PC-9 (cell line): ENCODE measurements around the gene SOX12. TPM values are rescaled to one million over a fixed set of nuclear protein-coding genes. Genes with fewer than 3 reads are reported as not detected.

Source experiments
- BruUV-seq: library from RNA; stranded (reverse); fragments of 400-500 nt; replicated peaks from 2 replicates; lab custom pipeline; 2021; lab: Mats Ljungman, UMichigan
- CTCF ChIA-PET: fragments of 300-600 bp; sonication (Branson Sonifier 250); formaldehyde crosslinking; loops from one replicate; lab custom pipeline; 2022; ENCODE audit warnings: antibody characterized with exemption; lab: Charles Lee
- POLR2A ChIA-PET: fragments of 300-600 bp; sonication (Branson Sonifier 250); formaldehyde crosslinking; loops from one replicate; lab custom pipeline; 2022; ENCODE audit warnings: antibody characterized with exemption; ENCODE audit not compliant: unreplicated experiment; lab: Charles Lee
- DNase-seq, 2 experiments: peaks; one replicate each; pipeline versions ENCODE4 v3.0.0 to v3.0.0-alpha.2; 2015 to 2022; ENCODE audit warnings: mixed read lengths in 1 of 2
- H2AFZ ChIP-seq: fragments of 200-600 bp; sonication (generic); 2 replicates; pipeline ENCODE4 v1.8.1; 2017; ENCODE audit warnings: antibody characterized with exemption
- H3F3A ChIP-seq: fragments of 200-600 bp; sonication (generic); 2 replicates; pipeline ENCODE4 v1.8.1; 2017; ENCODE audit warnings: antibody characterized with exemption, mild to moderate bottlenecking, low read depth; ENCODE audit not compliant: insufficient read depth
- H3K27ac ChIP-seq: fragments of 200-600 bp; sonication (generic); 2 replicates; pipeline ENCODE4 v1.6.1; 2016; ENCODE audit warnings: mixed run types
- H3K27me3 ChIP-seq: fragments of 200-600 bp; sonication (generic); 2 replicates; pipeline ENCODE4 v1.6.1; 2016; ENCODE audit warnings: low read depth, mixed run types; ENCODE audit not compliant: insufficient read depth
- H3K36me3 ChIP-seq: fragments of 200-600 bp; sonication (generic); 2 replicates; pipeline ENCODE4 v1.6.1; 2016; ENCODE audit warnings: low read depth, mixed run types
- H3K4me1 ChIP-seq: fragments of 200-600 bp; sonication (generic); replicated peaks from 2 replicates; pipeline ENCODE4 v1.6.1; 2016; ENCODE audit warnings: mixed run types; ENCODE audit not compliant: insufficient read depth
- H3K4me2 ChIP-seq: fragments of 200-600 bp; sonication (generic); 2 replicates; pipeline ENCODE4 v1.6.1; 2017; ENCODE audit warnings: mixed run types
- H3K4me3 ChIP-seq: fragments of 200-600 bp; sonication (generic); 2 replicates; pipeline ENCODE4 v1.6.1; 2016; ENCODE audit warnings: mixed run types
- H3K79me2 ChIP-seq: fragments of 200-600 bp; sonication (generic); 2 replicates; pipeline ENCODE4 v1.6.1; 2017; ENCODE audit warnings: low read depth, mixed run types
- H3K9me2 ChIP-seq: fragments of 200-600 bp; sonication (generic); 2 replicates; pipeline ENCODE4 v1.8.1; 2017; ENCODE audit warnings: mild to moderate bottlenecking; ENCODE audit not compliant: insufficient read depth
- H3K9me3 ChIP-seq: fragments of 200-600 bp; sonication (generic); 2 replicates; pipeline ENCODE4 v1.8.1; 2016; ENCODE audit warnings: low read depth; ENCODE audit not compliant: insufficient read depth
- H4K20me1 ChIP-seq: fragments of 200-600 bp; sonication (generic); 2 replicates; pipeline ENCODE4 v1.8.1; 2017; ENCODE audit not compliant: insufficient read depth
- CTCF ChIP-seq: fragments of 200-600 bp; sonication (generic); conservative IDR thresholded peaks from 2 replicates; pipeline ENCODE4 v1.6.1; 2017; ENCODE audit warnings: mixed run types, antibody characterized with exemption, mild to moderate bottlenecking, moderate library complexity
- EZH2 ChIP-seq: fragments of 200-600 bp; sonication (generic); IDR thresholded peaks from 2 replicates; pipeline ENCODE4 v1.8.0; 2017; ENCODE audit warnings: antibody characterized with exemption, low read depth
- intact Hi-C: fragments of 100-400 bp; cut with micrococcal nuclease; formaldehyde crosslinking; loops from one replicate; pipeline ENCODE4 v1.10.0; 2022; ENCODE audit not compliant: unreplicated experiment
- total RNA-seq: library from RNA; stranded (reverse); gene quantifications from 2 replicates; pipeline ENCODE4 v1.2.3, GENCODE V29; 2021

The SOX12 gene
- total RNA-seq, 1 experiment from 2014 or later, result 57.1 TPM

- Histone ChIP-seq H3K4me1 (peaks cover 7% of the 10 kb centered on the region), H3K9me3 (no peaks in the 10 kb centered on the region), H3K4me3 (peak overlapping the region; percentile 96; the same call in 1 of the 2 replicates), H3K4me2 (peak overlapping the region; percentile 91), H3K27ac (no peak overlapping the region), H3K79me2 (no peaks in the 10 kb centered on the region), H4K20me1 (no peaks in the 10 kb centered on the region), H3F3A (no peaks in the 10 kb centered on the region; the same call in 1 of the 2 replicates), H3K9me2 (no peaks in the 10 kb centered on the region), H3K27me3 (no peaks in the 10 kb centered on the region), H2AFZ (no peak overlapping the region; the same call in 1 of the 2 replicates), H3K36me3 (no peaks in the 10 kb centered on the region)
- no TSS peak for BruUV-seq
- DNase-seq, result no peak
- intact Hi-C loops, result no loop called here
- no peak for TF ChIP-seq CTCF
- POLR2A ChIA-PET, result interaction anchor here (0.6 kb wide), 2 partner anchors 36 to 1676 kb away, joined by 5 read pairs; no protein-coding TSS in a partner anchor
- CTCF ChIA-PET, result no interaction called here
Measured at GRCh38 chr20:288956-289692, 36.2 kb upstream of the SOX12 start.

- H3K4me2 ChIP-seq, result peak overlapping the region; percentile 91
- TF ChIP-seq CTCF (no peak), EZH2 (no peak)
- intact Hi-C loops, result loop anchor here (1.0 kb wide), 2 partner anchors 9 to 35 kb away; no protein-coding TSS in a partner anchor
- H3K27ac ChIP-seq, result peak overlapping the region; percentile 53
- H3K27me3 ChIP-seq, result no peaks in the 10 kb centered on the region
- H3K36me3 ChIP-seq, result no peaks in the 10 kb centered on the region
- peaks cover 7% of the 10 kb centered on the region for H3K4me1 ChIP-seq
- H3K79me2 ChIP-seq, result no peaks in the 10 kb centered on the region
- DNase-seq, result no peak
- H3K9me3 ChIP-seq, result no peaks in the 10 kb centered on the region
- POLR2A ChIA-PET, result interaction anchor here (0.6 kb wide), 1 partner anchor 35 kb away, joined by 5 read pairs; no protein-coding TSS in a partner anchor
- H3K4me3 ChIP-seq, result peak overlapping the region; percentile 96
- H3K9me2 ChIP-seq, result no peaks in the 10 kb centered on the region
- peak overlapping the region; percentile 98 for H2AFZ ChIP-seq
- no peaks in the 10 kb centered on the region; the same call in 1 of the 2 replicates for H3F3A ChIP-seq
- CTCF ChIA-PET, result no interaction called here
- H4K20me1 ChIP-seq, result no peaks in the 10 kb centered on the region
- BruUV-seq, result no TSS peak
Measured at GRCh38 chr20:289693-290083, 35.7 kb upstream of the SOX12 start.

DNA sequence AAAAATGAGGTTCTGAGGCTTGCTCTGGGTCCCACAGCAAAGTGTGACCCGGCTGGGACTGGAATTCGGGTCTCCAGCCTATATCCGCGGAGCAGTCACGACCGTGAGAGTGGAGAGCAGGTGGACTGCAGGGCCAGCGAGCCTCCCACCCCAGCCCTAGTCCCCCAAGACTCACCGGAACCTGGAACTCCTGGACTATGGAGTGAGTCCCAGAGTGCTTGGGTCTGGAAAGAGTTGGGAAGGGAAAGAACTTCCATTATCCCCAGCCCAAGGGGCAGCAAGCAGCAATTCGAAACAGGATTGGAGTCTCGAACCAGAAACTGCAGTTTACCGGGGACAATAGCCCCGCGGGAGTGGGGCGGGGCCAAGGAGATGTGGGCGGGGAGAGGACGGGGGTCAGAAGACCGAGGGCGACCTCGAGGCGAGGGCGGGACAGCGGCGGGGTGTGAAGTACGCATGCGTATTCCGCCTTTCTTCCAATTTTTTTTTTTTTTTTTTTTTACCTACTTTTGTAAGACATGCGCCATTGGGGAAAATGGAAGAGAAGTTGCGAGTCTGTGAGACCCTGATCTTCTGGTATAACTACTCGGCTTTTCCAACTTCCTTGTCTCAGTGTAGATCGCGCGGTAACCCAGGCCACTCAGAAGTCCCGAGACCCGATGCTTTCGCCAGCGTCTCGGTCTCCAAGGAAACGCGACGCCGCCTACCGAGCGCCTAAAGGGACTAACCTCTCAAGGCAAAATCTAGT is 35.1 kb upstream of the SOX12 start, which contains the start of gene C20orf96:
Gene C20orf96, minus strand, starts transcription at position 667 of the 748 bp plus-strand sequence. Its CDS starts 140 bp downstream, at position 527.
- peak within 1 kb of the TSS; percentile 96 for H3K4me3 ChIP-seq
- H3K4me2 ChIP-seq, result peak within 1 kb of the TSS; percentile 91
- H3K4me1 ChIP-seq, result peaks cover 7% of the 10 kb centered on the region
- POLR2A ChIA-PET, result no interaction called here
- H2AFZ ChIP-seq, result peak within 1 kb of the TSS; percentile 98
- CTCF ChIA-PET, result no interaction called here
- no peaks in the 10 kb centered on the region for H3K9me2 ChIP-seq
- intact Hi-C loops, result loop anchor here (1.0 kb wide), 2 partner anchors 8 to 34 kb away; no protein-coding TSS in a partner anchor
- no peaks in the 10 kb centered on the region for H3K27me3 ChIP-seq
- TF ChIP-seq CTCF, result peak; percentile 58; the same call in 1 of the 2 replicates
- no peak for TF ChIP-seq EZH2
- DNase-seq, result peak; percentile 90 to 93
- H3F3A ChIP-seq, result peaks cover 2% of the 10 kb centered on the region; the same call in 1 of the 2 replicates
- H3K36me3 ChIP-seq, result no peaks in the 10 kb centered on the region
- no peaks in the 10 kb centered on the region for H3K9me3 ChIP-seq
- peak within 1 kb of the TSS; percentile 53 for H3K27ac ChIP-seq
- TSS peak; percentile 57 for BruUV-seq
- no peaks in the 10 kb centered on the region for H3K79me2 ChIP-seq
- no peaks in the 10 kb centered on the region for H4K20me1 ChIP-seq
